H1 (cell line): ENCODE results near the gene ZFYVE19. TPM values are rescaled to one million over a fixed set of nuclear protein-coding genes. Genes with fewer than 3 reads are reported as not detected.
A peak's percentile ranks its signal among the peaks of the same experiment; 100 is the strongest.

Source experiments
- CTCF ChIA-PET: fragments of 300-600 bp; sonication (Branson Sonifier 250); formaldehyde crosslinking; loops from one replicate; lab custom pipeline; 2021; ENCODE audit not compliant: partially characterized antibody; lab: Charles Lee
- POLR2A ChIA-PET: fragments of 300-600 bp; sonication (Branson Sonifier 250); formaldehyde crosslinking; loops from one replicate; lab custom pipeline; 2021; ENCODE audit warnings: inconsistent platforms; ENCODE audit not compliant: partially characterized antibody; lab: Charles Lee
- DNase-seq, 2 experiments: peaks; one replicate each; pipeline versions ENCODE4 v3.0.0 to v3.0.0-alpha.2; 2010 to 2022; ENCODE audit warnings: low spot score in 2 of 2, low read depth in 1 of 2, mixed read lengths in 1 of 2
- FAIRE-seq: peaks from 2 replicates; lab custom pipeline; 2011; peaks lifted over from hg19 to GRCh38; lab: Jason Lieb, UNC
- H2AFZ ChIP-seq: 2 replicates; pipeline ENCODE4 v1.8.1; 2012; ENCODE audit warnings: low read length, inconsistent platforms
- H2AK5ac ChIP-seq: 2 replicates; pipeline ENCODE4 v1.6.1; 2013; ENCODE audit warnings: low read depth, low read length
- H2BK120ac ChIP-seq: replicated peaks from 2 replicates; pipeline ENCODE3; 2013; ENCODE audit warnings: low read depth, low read length, inconsistent platforms
- H2BK12ac ChIP-seq: 2 replicates; pipeline ENCODE4 v1.6.1; 2013; ENCODE audit warnings: low read depth, low read length
- H2BK15ac ChIP-seq: 2 replicates; pipeline ENCODE4 v1.6.1; 2013; ENCODE audit warnings: low read length
- H2BK20ac ChIP-seq: 2 replicates; pipeline ENCODE4 v1.6.1; 2013; ENCODE audit warnings: low read length
- H2BK5ac ChIP-seq: 2 replicates; pipeline ENCODE4 v1.6.1; 2013; ENCODE audit warnings: low read depth, low read length
- H3K14ac ChIP-seq: 2 replicates; pipeline ENCODE4 v1.6.1; 2013; ENCODE audit warnings: inconsistent platforms; ENCODE audit not compliant: insufficient read length
- H3K18ac ChIP-seq: 2 replicates; pipeline ENCODE4 v1.6.1; 2013; ENCODE audit warnings: low read length; ENCODE audit errors: extremely low read depth
- H3K23ac ChIP-seq: 2 replicates; pipeline ENCODE4 v1.6.1; 2013; ENCODE audit warnings: inconsistent platforms; ENCODE audit not compliant: insufficient read length
- H3K23me2 ChIP-seq: 2 replicates; pipeline ENCODE4 v1.6.1; 2013; ENCODE audit warnings: low read depth, low read length
- H3K27ac ChIP-seq: 2 replicates; pipeline ENCODE4 v1.6.1; 2011; ENCODE audit warnings: low read depth, low read length, inconsistent platforms
- H3K27me3 ChIP-seq, 4 experiments: replicated peaks in 1 of 4; 1 replicate in 1 of 4; 2 replicates in 3 of 4; pipeline versions ENCODE4 v1.6.1 to v1.8.1; 2011 to 2013; ENCODE audit warnings: low read length in 3 of 4, mild to moderate bottlenecking in 3 of 4, inconsistent platforms in 2 of 4, mixed read lengths in 2 of 4, moderate library complexity in 1 of 4; ENCODE audit not compliant: control insufficient read depth in 3 of 4, insufficient read depth in 3 of 4; ENCODE audit errors: extremely low read depth in 1 of 4
- H3K36me3 ChIP-seq, 4 experiments: 2 replicates each; pipeline versions ENCODE4 v1.6.1 to v1.8.1; 2011 to 2013; ENCODE audit warnings: mild to moderate bottlenecking in 4 of 4, low read length in 3 of 4, moderate library complexity in 2 of 4, control low read depth in 1 of 4, inconsistent platforms in 1 of 4; ENCODE audit not compliant: insufficient read depth in 4 of 4, control insufficient read depth in 2 of 4
- H3K4ac ChIP-seq: replicated peaks from 2 replicates; pipeline ENCODE3; 2013; ENCODE audit warnings: low read length, low read depth, mixed read lengths, inconsistent platforms; ENCODE audit not compliant: insufficient read length
- H3K4me1 ChIP-seq, 4 experiments: replicated peaks in 1 of 4; 1 replicate in 1 of 4; 2 replicates in 3 of 4; pipeline versions ENCODE4 v1.6.1 to v1.8.1; 2011 to 2013; ENCODE audit warnings: low read length in 3 of 4, inconsistent platforms in 2 of 4, mixed read lengths in 1 of 4; ENCODE audit not compliant: insufficient read depth in 4 of 4, control insufficient read depth in 3 of 4
- H3K4me2 ChIP-seq, 2 experiments: 2 replicates each; pipeline versions ENCODE4 v1.6.1 to v1.8.1; 2011 to 2013; ENCODE audit warnings: low read depth in 2 of 2, low read length in 2 of 2, control low read depth in 1 of 2, inconsistent platforms in 1 of 2, mild to moderate bottlenecking in 1 of 2; ENCODE audit not compliant: insufficient read depth in 1 of 2
- H3K4me3 ChIP-seq, 4 experiments: fragments of 200-600, 300-600 bp in 1 of 4; sonication (generic), shearing (Covaris generic), sonication (Bioruptor Twin) in 1 of 4; 2 replicates each; pipeline versions ENCODE4 v1.5.1 to v1.8.1; 2011 to 2016; ENCODE audit warnings: low read length in 4 of 4, low read depth in 3 of 4, control low read depth in 2 of 4, inconsistent platforms in 2 of 4, mild to moderate bottlenecking in 2 of 4, mixed read lengths in 1 of 4, moderate library complexity in 1 of 4; ENCODE audit not compliant: insufficient read depth in 2 of 4; ENCODE audit errors: extremely low read depth in 1 of 4
- H3K56ac ChIP-seq: replicated peaks from 2 replicates; pipeline ENCODE3; 2013; ENCODE audit warnings: low read depth, mild to moderate bottlenecking, mixed read lengths, low read length, inconsistent platforms; ENCODE audit not compliant: insufficient read length
- H3K79me1 ChIP-seq: 2 replicates; pipeline ENCODE4 v1.6.1; 2013; ENCODE audit warnings: low read depth, low read length, control low read depth
- H3K79me2 ChIP-seq, 2 experiments: 2 replicates each; pipeline versions ENCODE4 v1.6.1 to v1.8.1; 2012 to 2013; ENCODE audit warnings: low read length in 2 of 2, mild to moderate bottlenecking in 2 of 2, inconsistent platforms in 1 of 2; ENCODE audit not compliant: insufficient read depth in 2 of 2, control insufficient read depth in 1 of 2
- H3K9ac ChIP-seq, 4 experiments: replicated peaks in 1 of 4; 1 replicate in 1 of 4; 2 replicates in 3 of 4; pipeline versions ENCODE4 v1.6.1 to v1.8.1; 2011 to 2013; ENCODE audit warnings: low read depth in 3 of 4, low read length in 3 of 4, control low read depth in 2 of 4, mild to moderate bottlenecking in 2 of 4, moderate library complexity in 2 of 4, inconsistent platforms in 1 of 4; ENCODE audit errors: extremely low read depth in 1 of 4
- H3K9me3 ChIP-seq, 2 experiments: 2 replicates each; pipeline versions ENCODE4 v1.6.1 to v1.8.1; 2012 to 2013; ENCODE audit warnings: mild to moderate bottlenecking in 2 of 2, moderate library complexity in 2 of 2, control low read depth in 1 of 2, inconsistent platforms in 1 of 2, low read depth in 1 of 2, low read length in 1 of 2, mixed read lengths in 1 of 2; ENCODE audit not compliant: insufficient read depth in 2 of 2
- H4K20me1 ChIP-seq, 2 experiments: replicated peaks in 1 of 2; 2 replicates each; pipeline versions ENCODE3 to v1.8.1; 2011 to 2013; ENCODE audit warnings: inconsistent platforms in 2 of 2, low read length in 2 of 2, mild to moderate bottlenecking in 1 of 2; ENCODE audit not compliant: insufficient read depth in 2 of 2, control insufficient read depth in 1 of 2
- H4K5ac ChIP-seq: 2 replicates; pipeline ENCODE4 v1.6.1; 2013; ENCODE audit warnings: low read length, low read depth, mixed read lengths, inconsistent platforms; ENCODE audit not compliant: insufficient read length
- H4K8ac ChIP-seq: 2 replicates; pipeline ENCODE4 v1.8.0; 2013; ENCODE audit warnings: mild to moderate bottlenecking, moderate library complexity, low read length, inconsistent platforms; ENCODE audit not compliant: insufficient read depth; ENCODE audit errors: extremely low read depth
- H4K91ac ChIP-seq: replicated peaks from 2 replicates; pipeline ENCODE3; 2013; ENCODE audit warnings: low read length, mixed read lengths, inconsistent platforms; ENCODE audit not compliant: insufficient read length
- E2F6 ChIP-seq: IDR thresholded peaks from 2 replicates; pipeline ENCODE4 v1.6.1; 2012; ENCODE audit warnings: inconsistent platforms
- PHF8 ChIP-seq: fragments of 200-600 bp; sonication (generic); conservative IDR thresholded peaks from 2 replicates; pipeline ENCODE4 v1.7.1; 2012; ENCODE audit warnings: low read depth, mild to moderate bottlenecking, inconsistent platforms, low read length, moderate library complexity
- POLR2AphosphoS5 ChIP-seq: IDR thresholded peaks from 2 replicates; pipeline ENCODE4 v1.6.1; 2011; ENCODE audit warnings: low read depth, low read length
- RAD21 ChIP-seq, 2 experiments: IDR thresholded peaks in 1 of 2; conservative IDR thresholded peaks in 1 of 2; 2 replicates each; pipeline ENCODE4 v1.6.1; 2011; ENCODE audit warnings: low read depth in 2 of 2, low read length in 2 of 2, improper control_type of control experiment in 1 of 2, inconsistent platforms in 1 of 2, mild to moderate bottlenecking in 1 of 2, moderate library complexity in 1 of 2
- RBBP5 ChIP-seq: IDR thresholded peaks from 2 replicates; pipeline ENCODE4 v1.7.1; 2012; ENCODE audit warnings: low read depth, mild to moderate bottlenecking, inconsistent platforms, low read length, moderate library complexity, borderline replicate concordance
- RNF2 ChIP-seq: fragments of 200-900, 300-1000 bp; sonication (generic); IDR thresholded peaks from 2 replicates; pipeline ENCODE4 v1.7.1; 2016; ENCODE audit warnings: borderline replicate concordance, low read depth, mild to moderate bottlenecking, antibody characterized with exemption, low read length; ENCODE audit not compliant: poor library complexity, severe bottlenecking; ENCODE audit errors: missing control alignments
- RXRA ChIP-seq: IDR thresholded peaks from 2 replicates; pipeline ENCODE4 v1.6.1; 2011; ENCODE audit warnings: low read depth, mild to moderate bottlenecking, low read length, moderate library complexity; ENCODE audit not compliant: insufficient read depth
- SIN3A ChIP-seq, 2 experiments: IDR thresholded peaks in 1 of 2; conservative IDR thresholded peaks in 1 of 2; 2 replicates each; pipeline ENCODE4 v1.6.1; 2011 to 2012; ENCODE audit warnings: low read length in 2 of 2, improper control_type of control experiment in 1 of 2, low read depth in 1 of 2, mild to moderate bottlenecking in 1 of 2
- ZNF274 ChIP-seq: IDR thresholded peaks from 2 replicates; pipeline ENCODE4 v1.7.0; 2012; ENCODE audit warnings: low read length, borderline replicate concordance; ENCODE audit errors: extremely low read depth
- WGBS, 2 experiments: shearing (Covaris generic) in 1 of 2; methylation state at CpG; one replicate each; pipeline versions ENCODE4 v1.1.6 to v1.1.7; 2013 to 2015; ENCODE audit warnings: low lambda C conversion rate in 2 of 2, mixed read lengths in 2 of 2, inconsistent platforms in 1 of 2, low coverage in 1 of 2, missing lambda C conversion rate in 1 of 2; ENCODE audit not compliant: insufficient replicate concordance in 2 of 2, insufficient coverage in 1 of 2, insufficient read length in 1 of 2; ENCODE audit errors: extremely low coverage in 1 of 2, missing lambda C conversion rate in 1 of 2; 5-methylcytosine and 5-hydroxymethylcytosine counted together
- polyA plus RNA-seq, 7 experiments: library from polyadenylated mRNA; depleted of rRNA in 3 of 7; stranded (reverse) in 5 of 7; unstranded in 2 of 7; fragments of >200 nt in 5 of 7; fragments of 200-250 nt in 2 of 7; gene quantifications; 1 replicate in 5 of 7; 2 replicates in 1 of 7; 4 replicates in 1 of 7; pipeline versions ENCODE4 v1.2.1 to v1.2.3, GENCODE V29; 2011 to 2013; ENCODE audit warnings: missing spikeins in 2 of 7, mixed read lengths in 2 of 7
- total RNA-seq: library from RNA; stranded (reverse); fragmentation: NEBNext Ultra II Directional; extraction: Animal tissue kit (Norgen Biotek cat#: 25700); gene quantifications from 2 replicates; pipeline ENCODE4 v1.2.1, GENCODE V29; 2021

ZFYVE19 gene
- total and polyA plus RNA-seq, 2 of the 8 experiments (the other 6 are each of a cell fraction or from before 2014, with no cell fraction given) = 11.2 to 21.8 TPM

DNA sequence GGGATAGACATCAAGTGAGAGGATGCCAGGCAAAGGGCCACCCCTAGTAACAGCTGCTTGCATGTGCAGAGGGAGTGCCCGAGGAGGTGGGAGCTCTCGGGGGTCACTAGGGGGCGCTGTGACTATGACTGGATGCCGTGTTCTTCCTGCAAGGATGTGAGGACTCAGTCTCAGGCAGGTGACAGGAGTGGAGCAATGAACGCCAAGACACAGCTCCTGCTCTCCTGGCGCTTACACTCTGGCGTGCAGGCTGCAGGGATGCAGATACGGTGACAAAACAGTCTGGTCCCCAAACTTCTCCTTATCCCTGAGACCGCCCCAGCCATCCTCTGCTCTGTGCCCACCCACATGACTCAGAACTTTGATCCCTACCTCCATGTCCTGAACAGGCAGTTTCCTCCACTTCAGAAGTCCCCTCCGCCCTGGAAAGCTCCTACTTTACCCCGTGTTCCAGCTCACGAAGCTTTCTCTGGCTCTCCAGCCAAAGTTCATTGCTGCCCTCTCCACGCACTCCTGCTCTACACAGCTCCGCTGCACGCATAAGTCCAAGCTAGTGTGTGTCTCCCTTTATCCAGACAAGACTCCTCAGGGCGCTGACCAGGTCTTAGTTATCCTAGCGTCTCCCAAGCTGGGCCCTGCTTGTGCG lies 52.4 kb downstream of the ZFYVE19 start:
- Histone ChIP-seq H3K18ac (no peak overlapping the region; the same call in 1 of the 2 replicates), H2AK5ac (no peak overlapping the region), H3K56ac (no peak overlapping the region), H2BK120ac (no peak overlapping the region), H3K4me1 (peaks cover 0 to 3% (median 0%) of the 10 kb centered on the region in 4 experiments; a peak in 1 of 7 replicates), H3K27ac (no peak overlapping the region), H4K8ac (no peak overlapping the region), H2BK12ac (0 out of 2 replicates have a peak overlapping the region, but pooled peaks have one; percentile 3), H4K20me1 (peaks cover under 1 to 1% of the 10 kb centered on the region in 2 experiments), H3K4me3 (no peak overlapping the region; a peak in 1 of 8 replicates), H2BK15ac (peak overlapping the region; percentile 53; the same call in 1 of the 2 replicates), H3K79me1 (no peaks in the 10 kb centered on the region), H3K36me3 (peaks cover 9 to 22% (median 20%) of the 10 kb centered on the region in 4 experiments; a peak in 7 of 8 replicates), H3K4me2 (no peak overlapping the region), H3K23me2 (no peaks in the 10 kb centered on the region), H4K5ac (no peak overlapping the region), H3K79me2 (no peaks in the 10 kb centered on the region), H2BK20ac (no peak overlapping the region), H3K14ac (no peak overlapping the region), H3K9me3 (no peaks in the 10 kb centered on the region), H3K27me3 (no peaks in the 10 kb centered on the region), H3K4ac (no peak overlapping the region), H3K9ac (no peak overlapping the region), H4K91ac (no peak overlapping the region), H3K23ac (no peak overlapping the region), H2BK5ac (no peak overlapping the region), H2AFZ (no peak overlapping the region)
- 56% methylated on average over 18 of the region's 18 CpGs; no CpG with 5 or more reads in 1 of the 2 experiments for whole genome bisulfite sequencing, 2 experiments
- FAIRE-seq (peak; percentile 60), DNase-seq (peak; percentile 79 to 98)
- CTCF ChIA-PET = interaction anchor here (0.6 to 8.6 kb wide), 33 partner anchors 15 to 403 kb away, joined by 3 to 208 read pairs (median 4); partner anchors contain the start of genes CHAC1, GCHFR, PPP1R14D and SPINT1
- POLR2A ChIA-PET = interaction anchor here (0.7 to 5.6 kb wide), 16 partner anchors 9 to 95 kb away, joined by 3 to 49 read pairs (median 4); partner anchors contain the start of genes CHAC1, DNAJC17, GCHFR and PPP1R14D
- TF ChIP-seq RBBP5 (no peak), PHF8 (no peak), RAD21 (IDR thresholded peaks at IDR 0.05 in 1 of 2, conservative IDR thresholded peaks at IDR 0.05 in 1 of 2; ENCODE audit: low read depth in 2 of 2, low read length in 2 of 2) (peak; percentile 68 to 76), ZNF274 (no peak), SIN3A (conservative IDR thresholded peaks at IDR 0.05 in 1 of 2, IDR thresholded peaks at IDR 0.05 in 1 of 2; ENCODE audit: low read depth in 1 of 2, low read length in 2 of 2) (peak; percentile 59 to 61; a peak in 2 of 4 replicates), POLR2AphosphoS5 (peak; percentile 69; the same call in 1 of the 2 replicates), E2F6 (0 out of 2 replicates have a peak, but pooled peaks have one; percentile 41), RXRA (no peak), RNF2 (no peak)
